GM12878 (cell line): ENCODE measurements around the gene CALHM4. TPM values are rescaled to one million over a fixed set of nuclear protein-coding genes. Genes with fewer than 3 reads are reported as not detected.

Source experiments
- ATAC-seq: fragments of 200-7000 bp; cut with Tn5 transposase; 3 replicates; pipeline ENCODE4 v1.9.1; 2020; ENCODE audit warnings: mild to moderate bottlenecking, moderate library complexity
- BruUV-seq: library from RNA; stranded (reverse); fragments of 400-500 nt; replicated peaks from 2 replicates; lab custom pipeline; 2021; lab: Mats Ljungman, UMichigan
- CTCF ChIA-PET: fragments of 300-600 bp; sonication (Branson Sonifier 250); formaldehyde crosslinking; extraction: SDS; loops from one replicate; lab custom pipeline; 2021; ENCODE audit warnings: inconsistent platforms; lab: Yijun Ruan, JAX
- POLR2A ChIA-PET: fragments of 350-600 bp; formaldehyde crosslinking; extraction: SDS; loops from one replicate; lab custom pipeline; 2021; ENCODE audit warnings: inconsistent platforms; lab: Charles Lee
- RAD21 ChIA-PET: fragments of 300-600 bp; sonication (Branson Sonifier 250); formaldehyde crosslinking; loops from one replicate; lab custom pipeline; 2023; ENCODE audit warnings: antibody characterized with exemption; ENCODE audit not compliant: unreplicated experiment; lab: Charles Lee
- SMC1A ChIA-PET: fragments of 300-600 bp; sonication (Branson Sonifier 250); formaldehyde crosslinking; loops from one replicate; lab custom pipeline; 2023; ENCODE audit not compliant: unreplicated experiment, uncharacterized antibody; lab: Charles Lee
- DNase-seq: peaks from one replicate; pipeline ENCODE4 v3.0.0-alpha.2; 2011; ENCODE audit warnings: low read depth, low spot score
- FAIRE-seq: peaks from 3 replicates; lab custom pipeline; 2011; peaks lifted over from hg19 to GRCh38; lab: Jason Lieb, UNC
- H2AFZ ChIP-seq: 2 replicates; pipeline ENCODE4 v1.6.0; 2011; ENCODE audit warnings: low read depth, low read length, control low read depth; ENCODE audit not compliant: control insufficient read depth
- H3K27ac ChIP-seq: 2 replicates; pipeline ENCODE4 v1.5.1; 2011; ENCODE audit warnings: control low read depth; ENCODE audit not compliant: control insufficient read depth, insufficient read depth
- H3K27me3 ChIP-seq, 2 experiments: replicated peaks in 1 of 2; 2 replicates each; pipeline versions ENCODE4 v1.6.0 to v1.6.1; 2011; ENCODE audit warnings: low read length in 1 of 2; ENCODE audit not compliant: control insufficient read depth in 2 of 2, insufficient read depth in 2 of 2
- H3K36me3 ChIP-seq, 2 experiments: 2 replicates each; pipeline ENCODE4 v1.5.1; 2011; ENCODE audit warnings: low read length in 1 of 2; ENCODE audit not compliant: control insufficient read depth in 2 of 2, insufficient read depth in 2 of 2
- H3K4me1 ChIP-seq: 2 replicates; pipeline ENCODE4 v1.6.1; 2011; ENCODE audit warnings: mild to moderate bottlenecking, low read length, moderate library complexity, mixed read lengths; ENCODE audit not compliant: control insufficient read depth, insufficient read depth
- H3K4me2 ChIP-seq: 2 replicates; pipeline ENCODE4 v1.6.0; 2011; ENCODE audit warnings: control low read depth; ENCODE audit not compliant: control insufficient read depth, insufficient read depth
- H3K4me3 ChIP-seq: fragments of 200-600 bp; sonication (generic); 2 replicates; pipeline ENCODE4 v1.5.1; 2016
- H3K79me2 ChIP-seq: 2 replicates; pipeline ENCODE4 v1.6.0; 2011; ENCODE audit warnings: low read length; ENCODE audit not compliant: control insufficient read depth, insufficient read depth
- H3K9ac ChIP-seq: 2 replicates; pipeline ENCODE4 v1.8.0; 2011; ENCODE audit warnings: low read length, control low read depth, mixed read lengths; ENCODE audit not compliant: control insufficient read depth, insufficient read depth
- H3K9me3 ChIP-seq: replicated peaks from 3 replicates; pipeline ENCODE4 v1.5.1; 2011; ENCODE audit warnings: mild to moderate bottlenecking, low read length; ENCODE audit not compliant: control insufficient read depth, insufficient read depth
- H4K20me1 ChIP-seq: 2 replicates; pipeline ENCODE4 v1.6.0; 2011; ENCODE audit not compliant: control insufficient read depth, insufficient read depth
- BCL3 ChIP-seq: IDR thresholded peaks from 2 replicates; pipeline ENCODE4 v1.6.1; 2011; ENCODE audit warnings: borderline replicate concordance, low read depth, mild to moderate bottlenecking, moderate library complexity, low read length; ENCODE audit not compliant: insufficient read depth, poor library complexity, severe bottlenecking
- BCLAF1 ChIP-seq: fragments of 450-650 bp; IDR thresholded peaks from 2 replicates; pipeline ENCODE4 v1.6.1; 2017; ENCODE audit warnings: antibody characterized with exemption, mild to moderate bottlenecking, moderate library complexity
- CTCF ChIP-seq, 3 experiments: IDR thresholded peaks in 2 of 3; conservative IDR thresholded peaks in 1 of 3; 2 replicates each; pipeline ENCODE4 v1.5.1; 2011; ENCODE audit warnings: low read depth in 3 of 3, low read length in 3 of 3, mild to moderate bottlenecking in 3 of 3, control low read depth in 2 of 3, moderate library complexity in 2 of 3, inconsistent platforms in 1 of 3, mixed read lengths in 1 of 3; ENCODE audit not compliant: control insufficient read depth in 2 of 3, insufficient read depth in 1 of 3; ENCODE audit errors: extremely low read depth in 1 of 3
- EP300 ChIP-seq, 2 experiments: fragments of 150-350 bp in 1 of 2; IDR thresholded peaks; 2 replicates each; pipeline ENCODE4 v1.6.1; 2011 to 2012; ENCODE audit warnings: low read depth in 2 of 2, low read length in 2 of 2, borderline replicate concordance in 1 of 2, improper control_type of control experiment in 1 of 2, inconsistent platforms in 1 of 2; ENCODE audit not compliant: control insufficient read depth in 1 of 2
- HSF1 ChIP-seq: fragments of 150-350 bp; IDR thresholded peaks from 2 replicates; pipeline ENCODE4 v1.6.1; 2014; ENCODE audit warnings: mild to moderate bottlenecking, low read depth, low read length
- MYC ChIP-seq: IDR thresholded peaks from 2 replicates; pipeline ENCODE4 v1.6.1; 2011; ENCODE audit warnings: mild to moderate bottlenecking, low read length, moderate library complexity, inconsistent platforms; ENCODE audit not compliant: insufficient read depth, insufficient replicate concordance, insufficient read length, severe bottlenecking
- PKNOX1 ChIP-seq: fragments of 450-650 bp; IDR thresholded peaks from 2 replicates; pipeline ENCODE4 v1.6.1; 2016; ENCODE audit warnings: mild to moderate bottlenecking
- SMARCA5 ChIP-seq: fragments of 450-650 bp; IDR thresholded peaks from 2 replicates; pipeline ENCODE4 v1.6.1; 2017; ENCODE audit warnings: mild to moderate bottlenecking
- SPI1 ChIP-seq: IDR thresholded peaks from 2 replicates; pipeline ENCODE4 v1.6.1; 2011; ENCODE audit warnings: low read depth, mild to moderate bottlenecking, low read length, moderate library complexity, borderline replicate concordance; ENCODE audit not compliant: insufficient read depth
- TARDBP ChIP-seq: IDR thresholded peaks from 2 replicates; pipeline ENCODE4 v1.6.1; 2016; ENCODE audit warnings: borderline replicate concordance
- ZNF24 ChIP-seq: fragments of 450-650 bp; IDR thresholded peaks from 2 replicates; pipeline ENCODE4 v1.6.1; 2017; ENCODE audit warnings: antibody characterized with exemption, mild to moderate bottlenecking
- ZNF274 ChIP-seq: IDR thresholded peaks from one replicate; pipeline ENCODE4 v1.8.0; 2011; ENCODE audit not compliant: insufficient read length, insufficient read depth
- in situ Hi-C: fragments of 300-500 bp; cut with MboI; formaldehyde crosslinking; loops from 9 replicates; pipeline ENCODE4 v1.14.3; 2018; ENCODE audit warnings: mixed read lengths
- intact Hi-C: fragments of 100-400 bp; cut with micrococcal nuclease; formaldehyde crosslinking; loops from one replicate; pipeline ENCODE4 v1.14.2; 2022; ENCODE audit not compliant: unreplicated experiment
- polyA plus RNA-seq, 11 experiments: library from polyadenylated mRNA; depleted of rRNA in 4 of 11; unstranded in 6 of 11; stranded (reverse) in 5 of 11; fragments of >200 nt; fragmentation: Nextera tagmentation in 4 of 11; fragmentation: Illumina TruSeq in 1 of 11; extraction: Ambion mirVana in 4 of 11; extraction: Trizol in 1 of 11; gene quantifications; 1 replicate in 1 of 11; 2 replicates in 10 of 11; pipeline versions ENCODE4 v1.2.1 to v1.2.3, GENCODE V29; 2011 to 2016; ENCODE audit warnings: inconsistent platforms in 2 of 11, missing spikeins in 2 of 11, low read depth in 1 of 11
- total RNA-seq, 4 experiments: library from RNA; depleted of rRNA in 3 of 4; stranded (reverse); fragments of >200 nt in 3 of 4; fragmentation: Illumina TruSeq in 1 of 4; extraction: Trizol in 1 of 4; gene quantifications; 2 replicates each; pipeline versions ENCODE4 v1.2.1 to v1.2.3, GENCODE V29; 2013 to 2021

Gene CALHM4
- total and polyA plus RNA-seq, 10 of the 15 experiments (the other 5 are each of a cell fraction or from before 2014, with no cell fraction given) = not detected

GRCh38 chr6:116515141-116515540, 38.4 kb upstream of the CALHM4 start:
- Histone ChIP-seq H3K27me3 (no peaks in the 10 kb centered on the region; a peak in 1 of 4 replicates), H3K4me3 (no peak overlapping the region), H3K79me2 (no peaks in the 10 kb centered on the region), H3K9me3 (no peaks in the 10 kb centered on the region), H3K4me1 (peaks cover 9% of the 10 kb centered on the region), H3K36me3 (no peaks in the 10 kb centered on the region), H2AFZ (no peak overlapping the region), H4K20me1 (no peaks in the 10 kb centered on the region), H3K9ac (no peak overlapping the region), H3K4me2 (no peak overlapping the region), H3K27ac (no peak overlapping the region)
- POLR2A ChIA-PET = interaction anchor here (0.5 kb wide), 1 partner anchor 281 kb away, joined by 4 read pairs; no protein-coding TSS in a partner anchor
- CTCF ChIA-PET = interaction anchor here (0.8 to 5.2 kb wide), 9 partner anchors 9 to 227 kb away, joined by 3 to 34 read pairs (median 3); partner anchors contain the start of gene TRAPPC3L
- FAIRE-seq (no peak), ATAC-seq (no peak), DNase-seq (no peak)
- BruUV-seq = no TSS peak
- intact Hi-C loops (no loop called here), in situ Hi-C loops (no loop called here)
- SMC1A ChIA-PET = interaction anchor here (0.6 to 1.6 kb wide), 9 partner anchors 18 to 396 kb away, joined by 3 to 7 read pairs (median 3); no protein-coding TSS in a partner anchor
- RAD21 ChIA-PET = interaction anchor here (0.7 kb wide), 1 partner anchor 228 kb away, joined by 3 read pairs; no protein-coding TSS in a partner anchor
- no peak for TF ChIP-seq ZNF24
- TF ChIP-seq HSF1 = no peak
- TF ChIP-seq MYC = no peak
- TF ChIP-seq EP300 (IDR thresholded peaks at IDR 0.05; ENCODE audit: borderline replicate concordance in 1 of 2, control insufficient read depth in 1 of 2, low read depth in 2 of 2, low read length in 2 of 2) = no peak
- no peak for TF ChIP-seq PKNOX1
- no peak for TF ChIP-seq BCLAF1
- no peak for TF ChIP-seq BCL3
- TF ChIP-seq CTCF (IDR thresholded peaks at IDR 0.05 in 2 of 3, conservative IDR thresholded peaks at IDR 0.05 in 1 of 3; ENCODE audit: control insufficient read depth in 2 of 3, extremely low read depth in 1 of 3, insufficient read depth in 1 of 3, low read depth in 3 of 3, low read length in 3 of 3) = no peak
- no peak for TF ChIP-seq TARDBP
- no peak for TF ChIP-seq ZNF274
- no peak for TF ChIP-seq SPI1
- TF ChIP-seq SMARCA5 = no peak
